GM21390 (cell line): ENCODE data around the gene MATK.
"Not testable (repeated sequence)": the region's sequence is repeated elsewhere in the genome, so short reads cannot be mapped to it uniquely, and the experiment has no call there.

Experiments used
- ATAC-seq: cut with Tn5 transposase; IDR thresholded peaks from one replicate; pipeline ENCODE4 v1.9.1; 2021; ENCODE audit not compliant: unreplicated experiment

Gene MATK

DNA sequence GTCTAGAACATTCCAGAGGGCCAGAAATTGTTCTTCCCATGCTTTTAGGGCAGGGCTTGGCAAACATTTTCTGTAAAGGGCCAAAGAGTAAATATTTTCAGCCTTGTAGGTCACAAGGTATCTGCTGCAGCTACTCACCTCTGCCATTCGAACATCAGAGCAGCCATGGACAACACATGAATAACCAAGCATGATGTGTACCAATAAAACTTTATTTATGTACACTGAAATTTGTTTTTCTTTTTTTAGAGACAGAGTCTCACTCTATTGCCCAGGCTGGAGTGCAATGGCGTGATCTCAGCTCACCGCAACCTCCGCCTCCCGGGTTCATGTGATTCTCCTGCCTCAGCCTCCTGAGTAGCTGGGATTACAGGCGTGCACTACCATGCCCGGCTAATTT, 28.5 kb downstream of the MATK start:
- not testable (repeated sequence) for ATAC-seq

DNA sequence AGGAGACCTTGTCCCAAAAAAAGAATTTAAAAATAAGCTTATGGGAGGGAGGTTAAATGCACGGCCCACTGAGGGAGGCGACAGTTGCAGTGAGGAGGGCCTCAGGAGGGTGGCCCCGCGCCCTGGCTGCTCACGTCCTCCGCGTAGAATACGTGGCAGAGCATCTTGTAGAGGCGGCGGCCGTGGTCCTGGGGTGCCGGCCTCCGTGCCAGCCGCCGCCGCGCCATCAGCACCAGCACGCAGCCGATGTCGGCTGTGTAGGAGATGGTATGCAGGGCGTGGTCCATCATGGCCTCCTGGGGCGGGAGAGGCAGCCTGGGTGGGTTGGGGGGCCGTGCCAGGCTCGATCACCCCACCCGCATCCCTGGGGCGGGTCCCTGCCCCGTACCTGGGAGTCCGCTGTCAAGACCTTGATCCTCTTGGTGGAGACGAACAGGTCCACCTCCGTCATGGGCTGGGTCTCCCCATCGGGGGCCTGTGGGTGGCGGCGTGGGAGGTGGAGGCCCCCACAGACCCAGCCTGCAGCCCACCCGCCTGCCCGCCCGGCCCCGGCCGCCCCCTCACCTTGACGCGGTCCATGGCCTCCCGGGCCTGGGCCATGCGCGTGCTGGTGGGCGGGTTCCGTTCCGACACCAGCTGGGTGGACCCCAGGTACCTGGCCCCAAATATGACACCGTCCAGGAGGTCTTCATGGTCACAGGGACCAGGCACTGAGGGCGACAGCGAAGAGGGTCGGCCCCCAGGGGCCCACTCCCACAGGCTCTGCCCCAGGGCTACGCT, 32.4 kb downstream of the MATK start:
- no peak for ATAC-seq

DNA sequence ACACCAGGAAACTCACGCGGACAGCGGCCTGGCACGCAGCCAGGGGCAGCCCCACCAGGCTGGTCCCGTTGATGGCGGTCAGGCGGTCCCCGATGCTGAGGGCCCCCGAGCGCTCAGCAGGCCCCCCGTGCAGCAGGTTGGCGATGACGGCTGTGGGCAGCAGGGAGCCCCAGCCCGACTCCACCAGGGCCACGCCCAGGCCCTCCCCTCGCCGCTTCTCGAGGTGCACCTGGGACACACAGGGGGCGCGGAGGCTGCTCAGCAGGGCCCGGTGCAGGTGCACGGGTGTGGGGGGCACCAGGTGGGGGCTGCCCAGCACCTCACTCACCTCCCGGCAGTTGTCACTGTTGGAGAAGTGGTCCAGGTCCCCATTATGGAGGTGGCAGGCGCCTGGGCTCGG, 33.7 kb downstream of the MATK start:
- ATAC-seq: no peak

DNA sequence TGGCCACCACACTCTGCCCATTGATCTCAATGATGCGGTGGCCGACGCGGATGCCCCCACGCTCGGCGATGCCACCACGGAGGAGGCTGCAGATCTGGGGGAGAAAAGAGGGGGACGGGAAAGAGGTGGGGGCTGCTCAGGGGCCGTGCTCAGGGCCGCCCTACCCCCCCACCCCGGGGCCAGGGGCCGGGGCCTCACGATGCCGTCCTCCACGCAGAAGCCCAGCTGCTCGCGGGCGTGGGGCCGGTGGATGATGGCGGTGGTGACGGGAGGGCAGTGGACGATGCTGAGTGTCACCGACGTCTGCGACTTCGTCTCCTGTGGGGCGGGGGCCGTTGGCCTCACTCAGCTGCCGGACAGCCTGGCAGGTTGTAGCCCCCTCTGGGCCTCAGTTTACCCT, 34.9 kb downstream of the MATK start:
- no peak for ATAC-seq

DNA sequence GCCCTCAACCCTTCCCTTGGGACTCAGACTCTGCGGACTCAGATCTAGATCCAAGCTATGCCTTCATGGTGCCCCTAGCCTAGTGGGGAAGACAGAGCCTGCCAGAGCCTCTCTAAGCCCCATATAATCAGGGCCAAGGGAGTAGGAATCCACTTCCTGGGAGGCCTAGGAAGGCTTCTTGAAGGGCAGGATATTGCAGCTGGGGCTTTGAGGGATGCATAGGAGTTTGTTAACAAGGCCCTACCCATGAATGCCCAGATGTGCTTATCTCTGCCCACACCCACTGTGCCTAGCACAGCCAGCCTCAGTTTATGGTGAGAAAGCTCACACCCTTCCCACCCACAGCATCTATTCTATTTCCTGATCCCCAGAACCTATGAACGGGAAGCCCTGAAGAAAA, 36.0 kb downstream of the MATK start:
- ATAC-seq: no peak

DNA sequence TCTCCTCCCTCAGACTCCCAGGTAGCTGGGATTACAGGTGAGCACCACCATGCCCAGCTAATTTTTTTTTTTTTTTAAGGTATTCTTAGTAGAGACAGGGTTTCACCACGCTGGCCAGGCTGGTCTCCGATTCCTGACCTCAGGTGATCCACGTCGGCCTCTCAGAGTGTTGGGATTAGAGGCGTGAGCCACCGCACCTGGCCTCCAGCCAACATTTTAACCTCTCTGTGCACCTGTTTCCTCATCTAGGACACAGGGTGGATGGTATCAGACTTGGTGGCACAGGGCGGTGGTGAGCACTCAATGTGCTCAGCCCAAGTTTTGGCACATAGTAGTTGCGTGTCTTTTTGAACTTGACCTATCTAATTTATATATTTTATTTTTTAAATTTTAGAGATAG, 37.2 kb downstream of the MATK start:
- ATAC-seq: no peak

DNA sequence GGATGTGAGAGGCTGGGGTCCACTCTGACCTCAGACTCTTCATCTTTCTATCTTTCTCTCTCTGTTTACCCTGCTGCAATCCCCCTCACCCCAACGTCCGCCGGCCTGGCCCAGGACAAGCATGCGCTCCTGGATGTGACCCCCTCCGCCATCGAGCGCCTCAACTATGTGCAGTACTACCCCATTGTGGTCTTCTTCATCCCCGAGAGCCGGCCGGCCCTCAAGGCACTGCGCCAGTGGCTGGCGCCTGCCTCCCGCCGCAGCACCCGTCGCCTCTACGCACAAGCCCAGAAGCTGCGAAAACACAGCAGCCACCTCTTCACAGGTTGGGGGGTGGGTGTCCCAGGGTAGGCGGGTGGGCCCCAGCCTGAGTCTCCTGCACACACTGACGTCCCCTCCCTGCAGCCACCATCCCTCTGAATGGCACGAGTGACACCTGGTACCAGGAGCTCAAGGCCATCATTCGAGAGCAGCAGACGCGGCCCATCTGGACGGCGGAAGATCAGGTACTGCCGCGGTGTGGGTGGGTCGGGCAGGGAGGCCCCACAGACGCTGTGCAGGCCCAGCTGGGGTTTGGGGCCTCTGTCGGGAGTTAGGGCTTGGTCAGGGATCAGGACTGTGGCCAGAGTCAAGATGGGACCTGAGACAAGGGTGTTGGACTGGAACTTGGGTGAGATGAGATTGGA, 39.7 kb downstream of the MATK start:
- no peak for ATAC-seq

DNA sequence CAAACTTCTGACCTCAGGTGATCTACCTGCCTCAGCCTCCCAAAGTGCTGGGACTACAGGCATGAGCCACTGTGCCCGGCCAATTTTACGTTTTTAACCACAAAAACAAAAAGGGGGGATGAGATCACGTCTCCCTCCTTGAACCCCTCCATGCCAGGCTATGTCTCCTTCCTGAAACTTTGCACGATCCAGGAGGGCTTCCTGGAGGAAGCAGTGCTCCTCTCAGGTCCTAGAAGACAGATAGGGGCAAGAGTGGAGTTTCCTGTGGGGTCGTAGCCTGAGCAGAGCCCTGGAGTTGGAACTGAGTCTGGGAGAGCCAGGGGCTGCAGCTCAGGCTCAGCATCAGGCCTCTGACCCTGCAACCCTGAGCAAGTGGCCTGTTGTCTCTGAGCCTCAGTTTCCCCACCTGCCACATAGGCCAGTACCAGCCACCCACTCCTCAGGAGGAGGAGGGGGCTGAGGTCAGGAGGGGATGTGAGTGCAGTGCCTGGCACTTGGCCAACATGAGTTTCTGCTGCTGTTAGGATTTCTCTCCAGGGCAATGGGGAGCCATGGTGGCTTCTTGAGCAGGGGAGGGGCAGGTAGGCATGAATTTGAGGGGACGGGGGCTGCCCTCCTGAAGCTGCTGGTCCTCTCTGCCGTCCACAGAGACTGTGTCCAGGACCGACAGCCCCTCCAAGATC, 40.7 kb downstream of the MATK start:
- ATAC-seq: no peak

DNA sequence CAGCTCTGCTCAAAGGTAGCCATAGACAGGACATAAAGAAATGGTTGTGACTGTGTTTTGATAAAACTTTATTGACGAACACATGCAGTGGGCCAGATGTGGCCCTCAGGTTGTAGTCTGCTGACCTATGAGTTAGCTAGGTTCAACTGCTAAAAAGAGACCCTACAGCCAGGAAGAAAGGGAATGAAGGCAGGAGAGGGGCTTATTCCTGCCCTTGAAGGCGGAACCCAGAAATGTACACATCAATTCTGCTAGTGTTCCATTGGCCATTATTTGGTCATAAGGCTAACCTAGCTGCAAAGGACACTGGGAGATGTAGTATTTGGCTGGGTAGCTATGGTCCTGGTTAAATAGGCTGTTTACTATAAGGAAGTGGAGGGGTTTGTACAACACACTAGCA, 42.7 kb downstream of the MATK start:
- no peak for ATAC-seq

DNA sequence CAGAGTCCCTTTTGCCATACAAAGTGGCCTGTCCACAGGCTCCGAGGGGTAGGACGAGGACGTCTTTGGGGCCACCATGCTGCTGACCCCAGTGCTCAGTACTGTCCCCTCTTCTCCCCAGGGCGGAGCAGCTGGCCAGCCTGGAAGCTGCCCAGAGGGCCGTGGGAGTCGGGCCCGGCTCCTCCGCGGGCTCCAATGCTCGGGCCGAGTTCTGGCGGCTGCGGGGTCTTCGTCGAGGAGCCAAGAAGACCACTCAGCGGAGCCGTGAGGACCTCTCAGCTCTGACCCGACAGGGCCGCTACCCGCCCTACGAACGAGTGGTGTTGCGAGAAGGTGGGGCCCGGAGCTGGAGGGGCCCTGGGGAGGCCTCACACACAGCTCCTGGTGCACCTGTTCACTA, 45.8 kb downstream of the MATK start:
- ATAC-seq: no peak

DNA sequence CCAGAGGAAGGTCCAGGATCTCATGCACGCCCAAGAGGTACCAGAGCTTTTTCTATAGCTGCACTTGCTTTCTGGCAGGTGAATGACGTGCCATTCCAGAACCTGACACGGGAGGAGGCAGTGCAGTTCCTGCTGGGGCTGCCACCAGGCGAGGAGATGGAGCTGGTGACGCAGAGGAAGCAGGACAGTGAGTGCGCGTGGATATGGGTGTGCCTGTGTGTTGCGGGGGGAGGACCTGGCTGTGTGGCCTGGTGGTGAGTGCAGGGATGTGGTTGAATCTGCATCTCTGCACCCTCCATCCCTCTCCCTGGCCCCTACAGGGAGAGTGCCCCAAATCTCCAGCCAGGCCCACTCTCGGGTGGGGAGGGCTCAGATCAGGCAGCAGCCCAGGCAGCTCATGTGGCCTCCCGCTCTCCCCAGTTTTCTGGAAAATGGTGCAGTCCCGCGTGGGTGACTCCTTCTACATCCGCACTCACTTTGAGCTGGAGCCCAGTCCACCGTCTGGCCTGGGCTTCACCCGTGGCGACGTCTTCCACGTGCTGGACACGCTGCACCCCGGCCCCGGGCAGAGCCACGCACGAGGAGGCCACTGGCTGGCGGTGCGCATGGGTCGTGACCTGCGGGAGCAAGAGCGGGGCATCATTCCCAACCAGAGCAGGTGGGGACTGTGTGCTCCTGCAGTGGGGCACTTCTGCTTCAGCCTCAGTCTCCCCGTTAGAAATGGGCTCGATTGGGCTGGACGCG, 47.5 kb downstream of the MATK start:
- no peak for ATAC-seq

DNA sequence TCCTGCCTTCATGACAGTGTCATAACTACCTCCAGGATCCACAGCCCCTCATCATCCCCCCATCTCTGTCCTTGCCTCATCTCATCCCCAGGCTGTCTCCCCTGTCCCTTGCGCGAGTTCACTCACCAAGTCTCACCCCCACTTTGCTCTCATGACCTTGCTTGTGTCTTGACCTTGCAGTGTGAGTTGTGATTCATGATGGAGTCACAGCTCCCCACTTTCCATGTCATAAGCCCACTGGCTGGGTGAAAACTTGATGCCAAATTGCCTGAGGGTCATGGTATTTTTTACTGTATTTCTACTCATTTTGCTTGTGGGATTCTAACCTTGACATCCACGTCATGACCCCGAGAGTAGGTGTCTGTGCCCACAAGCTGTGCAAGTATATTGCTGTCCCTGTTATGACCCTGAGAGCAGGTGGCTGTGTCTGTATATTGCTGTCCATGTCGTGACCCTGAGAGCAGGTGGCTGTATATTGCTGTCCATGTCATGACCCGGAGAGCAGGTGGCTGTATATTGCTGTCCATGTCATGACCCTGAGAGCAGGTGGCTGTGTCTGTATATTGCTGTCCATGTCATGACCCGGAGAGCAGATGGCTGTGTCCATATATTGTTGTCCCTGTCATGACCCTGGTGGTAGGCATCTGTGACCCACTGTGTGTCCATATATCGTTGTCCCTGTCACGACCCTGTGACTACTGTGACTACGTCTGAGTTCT, 48.5 kb downstream of the MATK start:
- ATAC-seq: no peak

DNA sequence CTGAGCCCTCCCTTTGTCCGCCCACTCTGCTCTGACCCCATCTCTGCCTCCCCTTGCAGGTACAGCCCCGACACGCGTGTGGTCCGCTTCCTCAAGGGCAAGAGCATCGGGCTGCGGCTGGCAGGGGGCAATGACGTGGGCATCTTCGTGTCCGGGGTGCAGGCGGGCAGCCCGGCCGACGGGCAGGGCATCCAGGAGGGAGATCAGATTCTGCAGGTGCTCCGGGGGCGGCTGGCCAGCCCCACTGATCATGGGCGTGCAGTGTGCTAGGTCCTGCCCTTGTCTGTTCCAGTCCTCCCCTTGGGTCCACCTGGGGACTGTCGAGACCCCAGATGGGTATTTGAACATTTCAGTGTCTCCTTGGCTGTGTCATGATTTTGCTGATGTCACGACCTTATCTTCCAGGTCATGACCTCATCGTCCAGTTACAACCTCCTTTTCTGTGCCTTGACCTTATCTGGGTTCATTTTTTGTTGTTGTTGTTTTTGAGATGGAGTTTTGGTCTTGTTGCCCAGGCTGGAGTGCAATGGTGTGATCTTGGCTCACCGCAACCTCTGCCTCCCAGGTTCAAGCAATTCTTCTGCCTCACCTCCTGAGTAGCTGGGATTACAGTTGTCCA, 50.0 kb downstream of the MATK start:
- ATAC-seq: no peak

DNA sequence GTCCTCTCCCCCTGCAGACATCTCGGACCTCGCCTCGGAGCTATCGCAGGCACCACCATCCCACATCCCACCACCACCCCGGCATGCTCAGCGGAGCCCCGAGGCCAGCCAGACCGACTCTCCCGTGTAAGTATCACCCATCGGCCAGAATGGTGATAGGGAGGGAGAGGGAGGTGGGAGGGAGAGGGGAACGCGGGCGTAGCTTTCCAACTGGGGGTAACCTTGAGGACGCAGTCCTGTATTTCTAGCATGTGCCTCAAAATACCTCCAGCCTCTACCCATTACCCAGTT, 51.9 kb downstream of the MATK start:
- ATAC-seq: no peak

DNA sequence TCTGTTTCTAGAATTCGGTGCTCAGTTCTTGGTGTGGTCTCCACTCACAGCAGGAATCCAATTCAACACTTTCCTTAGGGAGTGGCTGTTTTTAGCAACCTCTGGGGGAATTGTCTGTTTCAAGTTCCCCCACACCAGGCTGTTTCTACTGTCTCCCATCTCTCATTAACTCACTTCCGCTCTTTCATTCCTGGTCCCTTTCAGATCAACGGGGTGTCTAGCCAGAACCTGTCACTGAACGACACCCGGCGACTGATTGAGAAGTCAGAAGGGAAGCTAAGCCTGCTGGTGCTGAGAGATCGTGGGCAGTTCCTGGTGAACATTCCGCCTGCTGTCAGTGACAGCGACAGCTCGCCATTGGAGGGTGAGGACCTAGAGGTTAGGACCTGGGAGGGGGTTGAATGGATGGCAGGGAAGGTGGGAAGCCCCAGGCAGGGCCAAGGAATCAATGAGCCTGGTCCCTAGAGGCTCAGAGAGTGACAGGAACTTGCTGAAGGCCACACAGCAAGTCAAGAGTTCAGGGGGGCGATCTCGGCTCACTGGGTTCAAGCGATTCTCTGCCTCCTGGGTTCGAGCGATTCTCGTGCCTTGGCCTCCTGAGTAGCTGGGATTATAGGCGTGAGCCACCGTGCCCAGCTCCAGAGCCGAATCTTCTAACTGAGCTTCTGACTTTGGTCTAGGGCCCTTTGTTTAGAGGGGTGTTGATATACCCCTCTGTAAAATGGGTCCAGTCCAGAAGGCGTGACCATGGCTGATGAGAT, 52.5 kb downstream of the MATK start:
- no peak for ATAC-seq

DNA sequence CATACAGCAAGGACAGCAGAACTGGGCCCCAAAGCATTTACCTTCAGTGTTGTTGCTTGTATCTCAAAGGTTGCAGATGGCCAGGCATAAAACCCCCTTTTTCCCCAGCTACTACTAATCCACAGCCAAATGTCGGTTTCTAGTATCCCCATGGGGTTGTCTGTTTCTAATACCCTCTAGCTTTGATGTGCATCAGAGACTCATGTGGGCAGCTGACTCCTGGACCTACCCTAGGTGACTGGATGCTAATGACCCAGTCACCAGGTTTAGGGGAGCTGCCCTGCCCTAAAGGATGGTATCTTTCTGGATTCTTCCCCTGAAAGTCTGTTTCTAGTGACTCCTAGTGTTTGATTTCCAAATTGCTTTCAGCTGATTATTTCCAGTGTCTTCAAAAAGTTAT, 54.1 kb downstream of the MATK start:
- ATAC-seq: no peak

DNA sequence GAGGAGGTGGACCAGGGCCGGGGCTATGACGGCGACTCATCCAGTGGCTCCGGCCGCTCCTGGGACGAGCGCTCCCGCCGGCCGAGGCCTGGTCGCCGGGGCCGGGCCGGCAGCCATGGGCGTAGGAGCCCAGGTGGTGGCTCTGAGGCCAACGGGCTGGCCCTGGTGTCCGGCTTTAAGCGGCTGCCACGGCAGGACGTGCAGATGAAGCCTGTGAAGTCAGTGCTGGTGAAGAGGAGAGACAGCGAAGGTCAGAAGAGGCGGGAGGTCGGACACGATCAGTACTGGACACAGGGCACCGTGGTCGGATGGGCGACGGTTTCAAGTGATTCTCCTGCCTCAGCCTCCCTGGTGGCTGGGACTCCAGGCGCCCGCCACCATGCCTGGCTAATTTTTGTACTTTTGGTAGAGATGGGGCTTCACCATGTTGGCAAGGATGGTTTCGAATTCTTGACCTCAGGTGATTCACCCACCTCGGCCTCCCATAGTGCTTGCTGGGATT, 55.7 kb downstream of the MATK start:
- no peak for ATAC-seq
